Neural cell (in vitro differentiated cells): ENCODE measurements around the gene LRMDA. TPM values are rescaled to one million over a fixed set of nuclear protein-coding genes. Genes with fewer than 3 reads are reported as not detected.

Source experiments
- H2AFZ ChIP-seq: fragments of 200-600, 300-800 bp; sonication (generic), shearing (Covaris generic); 2 replicates; pipeline ENCODE4 v1.6.0; 2014; ENCODE audit warnings: low read depth, mild to moderate bottlenecking, antibody characterized with exemption, low read length, moderate library complexity
- H3F3A ChIP-seq: fragments of 200-600 bp; shearing (Covaris generic); 2 replicates; pipeline ENCODE4 v1.6.1; 2016; ENCODE audit warnings: mild to moderate bottlenecking, moderate library complexity, mixed read lengths, antibody characterized with exemption, low read length; ENCODE audit not compliant: insufficient read depth, poor library complexity, severe bottlenecking
- H3K27ac ChIP-seq: fragments of 200-600, 300-800 bp; sonication (generic), shearing (Covaris generic); 2 replicates; pipeline ENCODE4 v1.5.1; 2014; ENCODE audit warnings: mild to moderate bottlenecking, low read length, moderate library complexity
- H3K27me3 ChIP-seq: fragments of 300-800, 200-600 bp; sonication (generic), shearing (Covaris generic); 2 replicates; pipeline ENCODE4 v1.6.0; 2014; ENCODE audit warnings: mild to moderate bottlenecking, low read depth, low read length, moderate library complexity; ENCODE audit not compliant: insufficient read depth
- H3K36me3 ChIP-seq: fragments of 300-800, 200-600 bp; sonication (generic), shearing (Covaris generic); 2 replicates; pipeline ENCODE4 v1.5.1; 2014; ENCODE audit warnings: mild to moderate bottlenecking, antibody characterized with exemption, low read length, moderate library complexity; ENCODE audit not compliant: insufficient read depth
- H3K4me2 ChIP-seq: fragments of 300-800, 200-600 bp; sonication (generic), shearing (Covaris generic); 2 replicates; pipeline ENCODE4 v1.6.0; 2014; ENCODE audit warnings: mild to moderate bottlenecking, low read length
- H3K4me3 ChIP-seq: fragments of 300-800, 200-600 bp; sonication (generic), shearing (Covaris generic); 2 replicates; pipeline ENCODE4 v1.5.1; 2014; ENCODE audit warnings: mild to moderate bottlenecking, low read length, moderate library complexity
- H3K79me2 ChIP-seq: fragments of 200-600 bp; shearing (Covaris generic); replicated peaks from 2 replicates; pipeline ENCODE4 v1.6.0; 2014; ENCODE audit warnings: mild to moderate bottlenecking, low read length, moderate library complexity; ENCODE audit not compliant: insufficient read depth
- H3K9ac ChIP-seq: fragments of 300-800, 200-600 bp; sonication (generic), shearing (Covaris generic); 2 replicates; pipeline ENCODE4 v1.6.1; 2016; ENCODE audit warnings: mild to moderate bottlenecking, low read length, mixed read lengths
- H3K9me2 ChIP-seq: fragments of 200-600 bp; shearing (Covaris generic); 2 replicates; pipeline ENCODE4 v1.6.1; 2016; ENCODE audit warnings: mild to moderate bottlenecking, low read length, mixed read lengths; ENCODE audit not compliant: insufficient read depth
- H3K9me3 ChIP-seq: fragments of 200-600, 300-800 bp; sonication (generic), shearing (Covaris generic); 2 replicates; pipeline ENCODE4 v1.6.1; 2016; ENCODE audit warnings: mild to moderate bottlenecking, mixed run types, low read length, moderate library complexity, mixed read lengths
- H4K20me1 ChIP-seq: fragments of 200-600 bp; shearing (Covaris generic); 2 replicates; pipeline ENCODE4 v1.6.1; 2016; ENCODE audit warnings: mild to moderate bottlenecking, mixed run types; ENCODE audit not compliant: insufficient read depth
- EP300 ChIP-seq: fragments of 450-650 bp; conservative IDR thresholded peaks from 2 replicates; pipeline ENCODE4 v1.6.1; 2014; ENCODE audit warnings: antibody characterized with exemption, mild to moderate bottlenecking, moderate library complexity; ENCODE audit not compliant: poor library complexity, severe bottlenecking
- EZH2 ChIP-seq: fragments of 200-600, 300-800 bp; shearing (Covaris generic), sonication (generic); IDR thresholded peaks from 2 replicates; pipeline ENCODE4 v1.6.1; 2014; ENCODE audit warnings: antibody characterized with exemption, low read length, borderline replicate concordance, mild to moderate bottlenecking; ENCODE audit not compliant: insufficient read depth, poor library complexity, severe bottlenecking
- MXI1 ChIP-seq: fragments of 450-650 bp; conservative IDR thresholded peaks from 2 replicates; pipeline ENCODE4 v1.6.1; 2014; ENCODE audit warnings: antibody characterized with exemption, mild to moderate bottlenecking; ENCODE audit not compliant: poor library complexity, severe bottlenecking
- POLR2AphosphoS5 ChIP-seq: IDR thresholded peaks from 2 replicates; pipeline ENCODE4 v1.6.1; 2012
- RAD21 ChIP-seq: fragments of 450-650 bp; conservative IDR thresholded peaks from 2 replicates; pipeline ENCODE4 v1.6.1; 2014; ENCODE audit warnings: antibody characterized with exemption, mild to moderate bottlenecking, moderate library complexity
- REST ChIP-seq: IDR thresholded peaks from 2 replicates; pipeline ENCODE4 v1.6.1; 2012; ENCODE audit warnings: borderline replicate concordance
- SMC3 ChIP-seq: fragments of 450-650 bp; conservative IDR thresholded peaks from 2 replicates; pipeline ENCODE4 v1.6.1; 2014; ENCODE audit warnings: antibody characterized with exemption, mild to moderate bottlenecking, moderate library complexity; ENCODE audit not compliant: poor library complexity
- TAF1 ChIP-seq: IDR thresholded peaks from 2 replicates; pipeline ENCODE4 v1.6.1; 2012; ENCODE audit warnings: low read depth
- polyA plus RNA-seq: library from polyadenylated mRNA; depleted of rRNA; stranded (reverse); fragments of >200 nt; gene quantifications from 2 replicates; pipeline ENCODE4 v1.2.3, GENCODE V29; 2014
- TF ChIP-seq, protein P1 (sequence below): fragments of 450-650 bp; IDR thresholded peaks from 2 replicates; pipeline ENCODE4 v1.5.1; 2014; ENCODE audit warnings: antibody characterized with exemption, mild to moderate bottlenecking, moderate library complexity; ENCODE audit not compliant: poor library complexity, severe bottlenecking

Gene LRMDA
- polyA plus RNA-seq, 1 donor from 2014 or later, result 5.6 TPM

GRCh38 chr10:75649466-75649865 lies 218.0 kb downstream of the LRMDA start:
- H3K4me3 ChIP-seq, result no peak overlapping the region
- H3K27ac ChIP-seq, result no peak overlapping the region
- H2AFZ ChIP-seq, result no peak overlapping the region
- H3K36me3 ChIP-seq, result no peaks in the 10 kb centered on the region
- no peaks in the 10 kb centered on the region for H3K79me2 ChIP-seq
- no peaks in the 10 kb centered on the region for H3K27me3 ChIP-seq
- no peak overlapping the region for H3K9ac ChIP-seq
- no peak for TF ChIP-seq EP300
- TF ChIP-seq MXI1, result no peak
- no peak for TF ChIP-seq POLR2AphosphoS5
- TF ChIP-seq REST, result no peak
- H4K20me1 ChIP-seq, result no peaks in the 10 kb centered on the region
- no peak overlapping the region for H3K4me2 ChIP-seq
- no peaks in the 10 kb centered on the region for H3F3A ChIP-seq
- H3K9me2 ChIP-seq, result no peaks in the 10 kb centered on the region
- no peaks in the 10 kb centered on the region for H3K9me3 ChIP-seq

DNA sequence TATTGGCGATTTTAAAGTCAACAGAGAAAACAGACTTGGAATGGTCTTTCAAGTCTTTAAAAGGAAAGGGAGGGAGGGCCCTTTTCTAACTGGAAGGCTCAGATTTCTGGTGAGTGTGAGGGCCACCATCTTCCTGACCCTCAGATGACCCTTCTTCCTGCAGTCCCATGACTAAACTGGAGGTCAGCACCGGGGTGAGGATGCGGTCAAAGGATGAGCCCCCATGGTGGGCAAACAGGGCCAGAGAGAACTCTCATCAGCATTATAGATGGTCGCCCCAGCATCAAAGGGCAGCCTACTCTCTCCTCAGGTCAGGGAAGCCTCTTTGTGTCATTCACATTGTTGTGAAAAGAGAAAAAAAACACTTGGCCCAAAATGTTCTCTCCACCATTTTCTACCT lies 219.2 kb downstream of the LRMDA start:
- Histone ChIP-seq H3K27ac (no peak overlapping the region), H3K9ac (no peak overlapping the region), H3K9me3 (no peaks in the 10 kb centered on the region), H3K36me3 (no peaks in the 10 kb centered on the region), H3F3A (no peaks in the 10 kb centered on the region), H4K20me1 (no peaks in the 10 kb centered on the region), H3K79me2 (no peaks in the 10 kb centered on the region), H3K27me3 (no peaks in the 10 kb centered on the region), H3K9me2 (no peaks in the 10 kb centered on the region), H3K4me3 (no peak overlapping the region), H2AFZ (no peak overlapping the region), H3K4me2 (no peak overlapping the region)
- TF ChIP-seq POLR2AphosphoS5 (no peak), EZH2 (no peak), MXI1 (no peak), SMC3 (no peak), EP300 (no peak), REST (no peak), RAD21 (no peak), TAF1 (no peak)
- TF ChIP-seq, protein P1, sequence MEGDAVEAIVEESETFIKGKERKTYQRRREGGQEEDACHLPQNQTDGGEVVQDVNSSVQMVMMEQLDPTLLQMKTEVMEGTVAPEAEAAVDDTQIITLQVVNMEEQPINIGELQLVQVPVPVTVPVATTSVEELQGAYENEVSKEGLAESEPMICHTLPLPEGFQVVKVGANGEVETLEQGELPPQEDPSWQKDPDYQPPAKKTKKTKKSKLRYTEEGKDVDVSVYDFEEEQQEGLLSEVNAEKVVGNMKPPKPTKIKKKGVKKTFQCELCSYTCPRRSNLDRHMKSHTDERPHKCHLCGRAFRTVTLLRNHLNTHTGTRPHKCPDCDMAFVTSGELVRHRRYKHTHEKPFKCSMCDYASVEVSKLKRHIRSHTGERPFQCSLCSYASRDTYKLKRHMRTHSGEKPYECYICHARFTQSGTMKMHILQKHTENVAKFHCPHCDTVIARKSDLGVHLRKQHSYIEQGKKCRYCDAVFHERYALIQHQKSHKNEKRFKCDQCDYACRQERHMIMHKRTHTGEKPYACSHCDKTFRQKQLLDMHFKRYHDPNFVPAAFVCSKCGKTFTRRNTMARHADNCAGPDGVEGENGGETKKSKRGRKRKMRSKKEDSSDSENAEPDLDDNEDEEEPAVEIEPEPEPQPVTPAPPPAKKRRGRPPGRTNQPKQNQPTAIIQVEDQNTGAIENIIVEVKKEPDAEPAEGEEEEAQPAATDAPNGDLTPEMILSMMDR, result no peak
